GM12878 (cell line): Measurements from ENCODE around the gene TTC19. TPM values are rescaled to one million over a fixed set of nuclear protein-coding genes. Genes with fewer than 3 reads are reported as not detected.

Source experiments
- ATAC-seq: fragments of 200-7000 bp; cut with Tn5 transposase; 3 replicates; pipeline ENCODE4 v1.9.1; 2020; ENCODE audit warnings: mild to moderate bottlenecking, moderate library complexity
- BruUV-seq: library from RNA; stranded (reverse); fragments of 400-500 nt; replicated peaks from 2 replicates; lab custom pipeline; 2021; lab: Mats Ljungman, UMichigan
- CTCF ChIA-PET: fragments of 300-600 bp; sonication (Branson Sonifier 250); formaldehyde crosslinking; extraction: SDS; loops from one replicate; lab custom pipeline; 2021; ENCODE audit warnings: inconsistent platforms; lab: Yijun Ruan, JAX
- POLR2A ChIA-PET: fragments of 350-600 bp; formaldehyde crosslinking; extraction: SDS; loops from one replicate; lab custom pipeline; 2021; ENCODE audit warnings: inconsistent platforms; lab: Charles Lee
- RAD21 ChIA-PET: fragments of 300-600 bp; sonication (Branson Sonifier 250); formaldehyde crosslinking; loops from one replicate; lab custom pipeline; 2023; ENCODE audit warnings: antibody characterized with exemption; ENCODE audit not compliant: unreplicated experiment; lab: Charles Lee
- SMC1A ChIA-PET: fragments of 300-600 bp; sonication (Branson Sonifier 250); formaldehyde crosslinking; loops from one replicate; lab custom pipeline; 2023; ENCODE audit not compliant: unreplicated experiment, uncharacterized antibody; lab: Charles Lee
- DNase-seq: peaks from one replicate; pipeline ENCODE4 v3.0.0-alpha.2; 2011; ENCODE audit warnings: low read depth, low spot score
- FAIRE-seq: peaks from 3 replicates; lab custom pipeline; 2011; peaks lifted over from hg19 to GRCh38; lab: Jason Lieb, UNC
- H2AFZ ChIP-seq: 2 replicates; pipeline ENCODE4 v1.6.0; 2011; ENCODE audit warnings: low read depth, low read length, control low read depth; ENCODE audit not compliant: control insufficient read depth
- H3K27ac ChIP-seq: 2 replicates; pipeline ENCODE4 v1.5.1; 2011; ENCODE audit warnings: control low read depth; ENCODE audit not compliant: control insufficient read depth, insufficient read depth
- H3K27me3 ChIP-seq, 2 experiments: replicated peaks in 1 of 2; 2 replicates each; pipeline versions ENCODE4 v1.6.0 to v1.6.1; 2011; ENCODE audit warnings: low read length in 1 of 2; ENCODE audit not compliant: control insufficient read depth in 2 of 2, insufficient read depth in 2 of 2
- H3K36me3 ChIP-seq, 2 experiments: 2 replicates each; pipeline ENCODE4 v1.5.1; 2011; ENCODE audit warnings: low read length in 1 of 2; ENCODE audit not compliant: control insufficient read depth in 2 of 2, insufficient read depth in 2 of 2
- H3K4me1 ChIP-seq: 2 replicates; pipeline ENCODE4 v1.6.1; 2011; ENCODE audit warnings: mild to moderate bottlenecking, low read length, moderate library complexity, mixed read lengths; ENCODE audit not compliant: control insufficient read depth, insufficient read depth
- H3K4me2 ChIP-seq: 2 replicates; pipeline ENCODE4 v1.6.0; 2011; ENCODE audit warnings: control low read depth; ENCODE audit not compliant: control insufficient read depth, insufficient read depth
- H3K4me3 ChIP-seq: fragments of 200-600 bp; sonication (generic); 2 replicates; pipeline ENCODE4 v1.5.1; 2016
- H3K79me2 ChIP-seq: 2 replicates; pipeline ENCODE4 v1.6.0; 2011; ENCODE audit warnings: low read length; ENCODE audit not compliant: control insufficient read depth, insufficient read depth
- H3K9ac ChIP-seq: 2 replicates; pipeline ENCODE4 v1.8.0; 2011; ENCODE audit warnings: low read length, control low read depth, mixed read lengths; ENCODE audit not compliant: control insufficient read depth, insufficient read depth
- H3K9me3 ChIP-seq: replicated peaks from 3 replicates; pipeline ENCODE4 v1.5.1; 2011; ENCODE audit warnings: mild to moderate bottlenecking, low read length; ENCODE audit not compliant: control insufficient read depth, insufficient read depth
- H4K20me1 ChIP-seq: 2 replicates; pipeline ENCODE4 v1.6.0; 2011; ENCODE audit not compliant: control insufficient read depth, insufficient read depth
- CHD4 ChIP-seq: fragments of 200-600 bp; sonication (generic); IDR thresholded peaks from 2 replicates; pipeline ENCODE4 v1.6.1; 2016; ENCODE audit warnings: mild to moderate bottlenecking
- E2F8 ChIP-seq: fragments of 450-650 bp; IDR thresholded peaks from 2 replicates; pipeline ENCODE4 v1.6.1; 2018; ENCODE audit warnings: mild to moderate bottlenecking, low read depth, moderate library complexity; ENCODE audit not compliant: partially characterized antibody
- EGR1 ChIP-seq, 2 experiments: IDR thresholded peaks; 1 replicate in 1 of 2; 2 replicates in 1 of 2; pipeline ENCODE4 v1.6.1; 2011 to 2012; ENCODE audit warnings: low read depth in 2 of 2, low read length in 2 of 2, borderline replicate concordance in 1 of 2, mild to moderate bottlenecking in 1 of 2, moderate library complexity in 1 of 2
- IKZF2 ChIP-seq, 2 experiments: fragments of 450-650 bp; IDR thresholded peaks; 2 replicates each; pipeline ENCODE4 v1.6.1; 2017; ENCODE audit warnings: mild to moderate bottlenecking in 2 of 2, moderate library complexity in 2 of 2
- JUND ChIP-seq: IDR thresholded peaks from 2 replicates; pipeline ENCODE4 v1.6.1; 2012; ENCODE audit warnings: low read depth, mild to moderate bottlenecking, low read length, improper control_type of control experiment, moderate library complexity
- NBN ChIP-seq: fragments of 450-650 bp; IDR thresholded peaks from 2 replicates; pipeline ENCODE4 v1.6.1; 2016
- POLR2AphosphoS2 ChIP-seq: IDR thresholded peaks from 2 replicates; pipeline ENCODE4 v1.6.1; 2011; ENCODE audit warnings: low read depth, mild to moderate bottlenecking, low read length, improper control_type of control experiment, moderate library complexity
- POU2F2 ChIP-seq: IDR thresholded peaks from 3 replicates; pipeline ENCODE4 v1.6.1; 2011; ENCODE audit warnings: low read depth, mild to moderate bottlenecking, low read length, borderline replicate concordance
- SUPT20H ChIP-seq: IDR thresholded peaks from 2 replicates; pipeline ENCODE4 v1.6.1; 2011; ENCODE audit warnings: low read depth, mild to moderate bottlenecking, low read length, moderate library complexity, borderline replicate concordance; ENCODE audit not compliant: control insufficient read depth
- WGBS: methylation state at CpG from one replicate; pipeline ENCODE4 v1.1.6; 2016; ENCODE audit warnings: low lambda C conversion rate; ENCODE audit not compliant: insufficient replicate concordance, insufficient coverage; ENCODE audit errors: missing lambda C conversion rate; 5-methylcytosine and 5-hydroxymethylcytosine counted together
- in situ Hi-C: fragments of 300-500 bp; cut with MboI; formaldehyde crosslinking; loops from 9 replicates; pipeline ENCODE4 v1.14.3; 2018; ENCODE audit warnings: mixed read lengths
- intact Hi-C: fragments of 100-400 bp; cut with micrococcal nuclease; formaldehyde crosslinking; loops from one replicate; pipeline ENCODE4 v1.14.2; 2022; ENCODE audit not compliant: unreplicated experiment
- polyA plus RNA-seq, 11 experiments: library from polyadenylated mRNA; depleted of rRNA in 4 of 11; unstranded in 6 of 11; stranded (reverse) in 5 of 11; fragments of >200 nt; fragmentation: Nextera tagmentation in 4 of 11; fragmentation: Illumina TruSeq in 1 of 11; extraction: Ambion mirVana in 4 of 11; extraction: Trizol in 1 of 11; gene quantifications; 1 replicate in 1 of 11; 2 replicates in 10 of 11; pipeline versions ENCODE4 v1.2.1 to v1.2.3, GENCODE V29; 2011 to 2016; ENCODE audit warnings: inconsistent platforms in 2 of 11, missing spikeins in 2 of 11, low read depth in 1 of 11
- total RNA-seq, 4 experiments: library from RNA; depleted of rRNA in 3 of 4; stranded (reverse); fragments of >200 nt in 3 of 4; fragmentation: Illumina TruSeq in 1 of 4; extraction: Trizol in 1 of 4; gene quantifications; 2 replicates each; pipeline versions ENCODE4 v1.2.1 to v1.2.3, GENCODE V29; 2013 to 2021
- TF ChIP-seq, protein P1 (sequence below): fragments of 450-650 bp; IDR thresholded peaks from 2 replicates; pipeline ENCODE4 v1.6.1; 2017; ENCODE audit warnings: antibody characterized with exemption, mild to moderate bottlenecking, moderate library complexity
- TF ChIP-seq, protein P2 (sequence below): fragments of 150-350 bp; IDR thresholded peaks from 2 replicates; pipeline ENCODE4 v1.6.1; 2016; ENCODE audit warnings: low read depth, low read length

The TTC19 gene
- total and polyA plus RNA-seq, 10 of the 15 experiments (the other 5 are each of a cell fraction or from before 2014, with no cell fraction given): 5.3 to 29.8 (median 20.1) TPM

- TF ChIP-seq E2F8 (no peak), CHD4 (no peak), NBN (no peak)
- TF ChIP-seq, all 136 proteins: peak for 0
Measured at GRCh38 chr17:16001226-16001897, 1.7 kb downstream of the TTC19 start (continued).

DNA sequence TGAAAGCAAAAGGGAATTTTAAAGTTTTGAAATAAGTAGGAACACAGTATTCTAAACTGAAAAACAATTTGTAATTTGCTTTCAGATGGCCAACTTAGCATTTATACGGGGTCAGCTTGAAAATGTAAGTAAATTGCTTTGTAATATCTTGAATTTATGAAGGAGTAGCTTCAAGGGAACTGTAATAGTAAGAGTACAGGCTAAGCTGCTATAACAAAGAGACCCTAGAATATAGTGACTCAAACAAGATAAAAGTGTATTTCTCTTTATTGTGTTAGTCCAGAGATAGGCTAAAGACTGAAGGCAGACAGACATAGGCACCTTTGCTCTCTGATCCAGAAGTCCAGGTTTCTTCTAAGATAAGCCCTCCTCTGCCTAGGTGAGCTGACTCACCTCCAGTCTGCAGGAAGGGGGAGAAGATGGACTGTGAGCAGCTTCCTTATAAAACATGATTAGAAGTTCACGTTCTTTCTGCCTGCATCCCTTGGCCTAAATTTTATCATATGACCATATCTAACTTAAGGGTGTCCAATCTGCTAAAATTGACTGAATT, 3.2 kb downstream of the TTC19 start:
- WGBS: 100% methylated on average over 2 of the region's 2 CpGs
- intact Hi-C loops: no loop called here
- H3K9me3 ChIP-seq: peaks cover 2% of the 10 kb centered on the region
- H2AFZ ChIP-seq: no peak overlapping the region
- H3K36me3 ChIP-seq: peaks cover 5 to 6% of the 10 kb centered on the region in 2 experiments; a peak in 3 of 4 replicates
- DNase-seq (no peak), FAIRE-seq (no peak), ATAC-seq (no peak)
- no peaks in the 10 kb centered on the region for H4K20me1 ChIP-seq
- SMC1A ChIA-PET: no interaction called here
- H3K27me3 ChIP-seq: no peaks in the 10 kb centered on the region
- in situ Hi-C loops: no loop called here
- H3K27ac ChIP-seq: no peak overlapping the region
- no TSS peak for BruUV-seq
- H3K79me2 ChIP-seq: peaks cover 23% of the 10 kb centered on the region
- peaks cover 11% of the 10 kb centered on the region for H3K4me1 ChIP-seq
- H3K9ac ChIP-seq: no peak overlapping the region
- RAD21 ChIA-PET: no interaction called here
- CTCF ChIA-PET: no interaction called here
- no peak overlapping the region for H3K4me3 ChIP-seq
- no peak overlapping the region for H3K4me2 ChIP-seq
- POLR2A ChIA-PET: no interaction called here
- TF ChIP-seq JUND (no peak), POLR2AphosphoS2 (no peak), POU2F2 (no peak), SUPT20H (no peak), IKZF2 (IDR thresholded peaks at IDR 0.05) (no peak), EGR1 (IDR thresholded peaks at IDR 0.05; ENCODE audit: borderline replicate concordance in 1 of 2, low read depth in 2 of 2, low read length in 2 of 2) (no peak)
- TF ChIP-seq, protein P1, sequence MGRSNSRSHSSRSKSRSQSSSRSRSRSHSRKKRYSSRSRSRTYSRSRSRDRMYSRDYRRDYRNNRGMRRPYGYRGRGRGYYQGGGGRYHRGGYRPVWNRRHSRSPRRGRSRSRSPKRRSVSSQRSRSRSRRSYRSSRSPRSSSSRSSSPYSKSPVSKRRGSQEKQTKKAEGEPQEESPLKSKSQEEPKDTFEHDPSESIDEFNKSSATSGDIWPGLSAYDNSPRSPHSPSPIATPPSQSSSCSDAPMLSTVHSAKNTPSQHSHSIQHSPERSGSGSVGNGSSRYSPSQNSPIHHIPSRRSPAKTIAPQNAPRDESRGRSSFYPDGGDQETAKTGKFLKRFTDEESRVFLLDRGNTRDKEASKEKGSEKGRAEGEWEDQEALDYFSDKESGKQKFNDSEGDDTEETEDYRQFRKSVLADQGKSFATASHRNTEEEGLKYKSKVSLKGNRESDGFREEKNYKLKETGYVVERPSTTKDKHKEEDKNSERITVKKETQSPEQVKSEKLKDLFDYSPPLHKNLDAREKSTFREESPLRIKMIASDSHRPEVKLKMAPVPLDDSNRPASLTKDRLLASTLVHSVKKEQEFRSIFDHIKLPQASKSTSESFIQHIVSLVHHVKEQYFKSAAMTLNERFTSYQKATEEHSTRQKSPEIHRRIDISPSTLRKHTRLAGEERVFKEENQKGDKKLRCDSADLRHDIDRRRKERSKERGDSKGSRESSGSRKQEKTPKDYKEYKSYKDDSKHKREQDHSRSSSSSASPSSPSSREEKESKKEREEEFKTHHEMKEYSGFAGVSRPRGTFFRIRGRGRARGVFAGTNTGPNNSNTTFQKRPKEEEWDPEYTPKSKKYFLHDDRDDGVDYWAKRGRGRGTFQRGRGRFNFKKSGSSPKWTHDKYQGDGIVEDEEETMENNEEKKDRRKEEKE: no peak
- TF ChIP-seq, protein P2, sequence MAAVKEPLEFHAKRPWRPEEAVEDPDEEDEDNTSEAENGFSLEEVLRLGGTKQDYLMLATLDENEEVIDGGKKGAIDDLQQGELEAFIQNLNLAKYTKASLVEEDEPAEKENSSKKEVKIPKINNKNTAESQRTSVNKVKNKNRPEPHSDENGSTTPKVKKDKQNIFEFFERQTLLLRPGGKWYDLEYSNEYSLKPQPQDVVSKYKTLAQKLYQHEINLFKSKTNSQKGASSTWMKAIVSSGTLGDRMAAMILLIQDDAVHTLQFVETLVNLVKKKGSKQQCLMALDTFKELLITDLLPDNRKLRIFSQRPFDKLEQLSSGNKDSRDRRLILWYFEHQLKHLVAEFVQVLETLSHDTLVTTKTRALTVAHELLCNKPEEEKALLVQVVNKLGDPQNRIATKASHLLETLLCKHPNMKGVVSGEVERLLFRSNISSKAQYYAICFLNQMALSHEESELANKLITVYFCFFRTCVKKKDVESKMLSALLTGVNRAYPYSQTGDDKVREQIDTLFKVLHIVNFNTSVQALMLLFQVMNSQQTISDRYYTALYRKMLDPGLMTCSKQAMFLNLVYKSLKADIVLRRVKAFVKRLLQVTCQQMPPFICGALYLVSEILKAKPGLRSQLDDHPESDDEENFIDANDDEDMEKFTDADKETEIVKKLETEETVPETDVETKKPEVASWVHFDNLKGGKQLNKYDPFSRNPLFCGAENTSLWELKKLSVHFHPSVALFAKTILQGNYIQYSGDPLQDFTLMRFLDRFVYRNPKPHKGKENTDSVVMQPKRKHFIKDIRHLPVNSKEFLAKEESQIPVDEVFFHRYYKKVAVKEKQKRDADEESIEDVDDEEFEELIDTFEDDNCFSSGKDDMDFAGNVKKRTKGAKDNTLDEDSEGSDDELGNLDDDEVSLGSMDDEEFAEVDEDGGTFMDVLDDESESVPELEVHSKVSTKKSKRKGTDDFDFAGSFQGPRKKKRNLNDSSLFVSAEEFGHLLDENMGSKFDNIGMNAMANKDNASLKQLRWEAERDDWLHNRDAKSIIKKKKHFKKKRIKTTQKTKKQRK: no peak
